Iris pigment epithelial cell (primary cell): ENCODE data around the gene RPL10A.
A peak's percentile ranks its signal among the peaks of the same experiment; 100 is the strongest.

Experiments used
- DNase-seq: peaks from one replicate; pipeline ENCODE4 v3.0.0-alpha.2; 2011; ENCODE audit warnings: low read depth

RPL10A gene

GRCh38 chr6:35449287-35449881, 18.8 kb upstream of the RPL10A start:
- DNase-seq: peak; percentile 64

GRCh38 chr6:35451354-35452182, 16.6 kb upstream of the RPL10A start:
- DNase-seq: no peak

- DNase-seq: peak; percentile 91
Measured at GRCh38 chr6:35452183-35453090, 15.8 kb upstream of the RPL10A start, which contains the start of gene FANCE. Gene FANCE, plus strand, starts transcription at chr6:35452338. Its CDS starts 208 bp downstream, at chr6:35452546.

GRCh38 chr6:35453236-35453635, 15.0 kb upstream of the RPL10A start:
- no peak for DNase-seq

- no peak for DNase-seq
Measured at GRCh38 chr6:35454391-35455110, 13.7 kb upstream of the RPL10A start.

GRCh38 chr6:35457907-35458306, 10.3 kb upstream of the RPL10A start:
- DNase-seq: no peak

- DNase-seq: no peak
Measured at GRCh38 chr6:35461270-35461669, 6.9 kb upstream of the RPL10A start.

- DNase-seq: no peak
Measured at GRCh38 chr6:35463292-35463691, 4.9 kb upstream of the RPL10A start.

- DNase-seq: no peak
Measured at GRCh38 chr6:35465646-35466045, 2.6 kb upstream of the RPL10A start.

- DNase-seq: no peak
Measured at GRCh38 chr6:35468980-35469750, 964 bp downstream of the RPL10A start.

GRCh38 chr6:35469751-35470662, 1.8 kb downstream of the RPL10A start:
- no peak for DNase-seq

- DNase-seq: no peak
Measured at GRCh38 chr6:35470663-35471120, 2.5 kb downstream of the RPL10A start.

GRCh38 chr6:35471836-35472345, 3.7 kb downstream of the RPL10A start:
- no peak for DNase-seq

GRCh38 chr6:35473075-35473849, 5.1 kb downstream of the RPL10A start:
- no peak for DNase-seq

GRCh38 chr6:35473850-35474130, 5.6 kb downstream of the RPL10A start:
- DNase-seq: no peak

- DNase-seq: no peak
Measured at GRCh38 chr6:35474131-35474941, 6.1 kb downstream of the RPL10A start.

- DNase-seq: no peak
Measured at GRCh38 chr6:35474942-35475570, 6.9 kb downstream of the RPL10A start.

GRCh38 chr6:35475573-35475972, 7.4 kb downstream of the RPL10A start:
- no peak for DNase-seq
